Thymus (tissue), 11 donors: ENCODE results near the gene SEH1L. TPM values are rescaled to one million over a fixed set of nuclear protein-coding genes. Genes with fewer than 3 reads are reported as not detected.
A peak's percentile ranks its signal among the peaks of the same experiment; 100 is the strongest.

Source experiments
- DNase-seq, 9 donors: peaks; one replicate each; pipeline ENCODE4 v3.0.0-alpha.2; 2013; ENCODE audit warnings: low spot score in 9 of 9, low read depth in 6 of 9, missing footprints in 1 of 9
- H3K27ac ChIP-seq, 2 donors: one replicate each; pipeline ENCODE4 v1.5.1; 2013; ENCODE audit warnings: control low read depth in 1 of 2, low read depth in 1 of 2, low read length in 1 of 2, mild to moderate bottlenecking in 1 of 2, moderate library complexity in 1 of 2
- H3K27me3 ChIP-seq, 2 donors: one replicate each; pipeline ENCODE4 v1.5.1; 2013; ENCODE audit warnings: low read length in 1 of 2; ENCODE audit not compliant: control insufficient read depth in 2 of 2, insufficient read depth in 1 of 2
- H3K36me3 ChIP-seq, 2 donors: one replicate each; pipeline ENCODE4 v1.5.1; 2013; ENCODE audit warnings: low read length in 1 of 2, mild to moderate bottlenecking in 1 of 2, moderate library complexity in 1 of 2; ENCODE audit not compliant: control insufficient read depth in 2 of 2, insufficient read depth in 2 of 2
- H3K4me1 ChIP-seq, 2 donors: one replicate each; pipeline ENCODE4 v1.5.1; 2013; ENCODE audit warnings: low read length in 2 of 2; ENCODE audit not compliant: control insufficient read depth in 2 of 2, insufficient read depth in 2 of 2
- H3K4me3 ChIP-seq, 2 donors: one replicate each; pipeline ENCODE4 v1.5.1; 2013; ENCODE audit warnings: low read length in 2 of 2, control low read depth in 1 of 2, mild to moderate bottlenecking in 1 of 2
- H3K9me3 ChIP-seq, 2 donors: one replicate each; pipeline ENCODE4 v1.5.1; 2013; ENCODE audit warnings: low read length in 1 of 2, mild to moderate bottlenecking in 1 of 2; ENCODE audit not compliant: control insufficient read depth in 2 of 2, insufficient read depth in 1 of 2
- WGBS: extraction: QIAGEN DNeasy Blood & Tissue Kit; methylation state at CpG from one replicate; pipeline ENCODE4 v1.1.7; 2013; 5-methylcytosine and 5-hydroxymethylcytosine counted together
- polyA plus RNA-seq: library from polyadenylated mRNA; stranded (reverse); fragments of 200-250 nt; gene quantifications from one replicate; pipeline ENCODE4 v1.2.3, GENCODE V29; 2013
- total RNA-seq: library from RNA; stranded (reverse); fragments of 120-200 nt; gene quantifications from one replicate; pipeline ENCODE4 v1.2.4, GENCODE V29; 2013
- donor health status: healthy.

The SEH1L gene
- total and polyA plus RNA-seq, 2 donors = 30.5 to 34.6 TPM

DNA sequence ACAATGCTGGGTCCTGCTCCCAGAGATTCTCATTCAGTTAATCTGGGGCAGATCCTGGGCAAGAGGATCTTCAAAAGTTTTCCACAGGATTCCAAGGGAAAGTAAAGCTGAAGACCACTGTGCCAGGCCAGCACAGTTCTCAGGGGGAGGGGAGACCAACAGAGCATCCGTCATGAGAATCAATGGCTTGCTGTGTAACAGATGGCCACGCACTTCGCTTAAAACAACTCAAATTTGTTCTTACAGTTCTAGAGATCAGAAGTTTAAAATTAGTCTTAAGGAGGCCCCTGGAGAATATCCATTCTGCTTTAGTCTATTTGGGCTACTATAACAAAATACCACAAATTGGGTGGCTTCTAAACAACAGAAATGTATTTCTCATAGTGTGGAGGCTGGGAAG, 17.4 kb upstream of the SEH1L start:
- Histone ChIP-seq H3K36me3 (no peaks in the 10 kb centered on the region), H3K27me3 (no peaks in the 10 kb centered on the region), H3K4me1 (peaks cover 17 to 39% of the 10 kb centered on the region in 2 donors), H3K9me3 (no peaks in the 10 kb centered on the region), H3K27ac (no peak overlapping the region), H3K4me3 (no peak overlapping the region)
- DNase-seq = no peak
- WGBS = 98% methylated on average over 3 of the region's 3 CpGs

DNA sequence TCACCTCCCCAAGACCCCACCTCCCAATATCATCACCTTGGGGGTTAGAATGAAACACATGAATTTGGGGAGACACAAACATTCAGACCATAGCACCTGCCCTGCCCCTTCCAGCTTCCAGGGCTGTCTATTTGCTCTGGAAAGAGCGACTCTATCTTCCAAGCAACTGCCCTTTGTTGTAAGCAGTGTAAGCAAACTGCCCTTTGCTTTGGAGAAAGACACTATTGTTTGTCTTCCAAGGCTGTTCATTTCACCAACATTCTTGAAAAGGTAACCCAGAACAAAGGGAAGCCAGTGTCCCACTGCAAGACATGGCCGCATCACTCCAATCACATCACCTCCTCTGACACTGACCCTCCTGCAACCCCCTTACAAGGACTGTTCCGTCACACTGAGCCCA, 16.9 kb upstream of the SEH1L start:
- no peaks in the 10 kb centered on the region for H3K9me3 ChIP-seq
- DNase-seq = no peak
- over 99% methylated on average over 3 of the region's 3 CpGs for WGBS
- no peak overlapping the region for H3K4me3 ChIP-seq
- no peak overlapping the region for H3K27ac ChIP-seq
- H3K4me1 ChIP-seq = peaks cover 17 to 39% of the 10 kb centered on the region in 2 donors
- no peaks in the 10 kb centered on the region for H3K27me3 ChIP-seq
- no peaks in the 10 kb centered on the region for H3K36me3 ChIP-seq

GRCh38 chr18:12933327-12933726, 14.5 kb upstream of the SEH1L start:
- no peaks in the 10 kb centered on the region for H3K9me3 ChIP-seq
- DNase-seq = no peak
- H3K4me1 ChIP-seq = peaks cover 22 to 51% of the 10 kb centered on the region in 2 donors
- H3K36me3 ChIP-seq = no peaks in the 10 kb centered on the region
- H3K4me3 ChIP-seq = no peak overlapping the region
- no peaks in the 10 kb centered on the region for H3K27me3 ChIP-seq
- peak overlapping the region in 1 of 2 donors; percentile 50 for H3K27ac ChIP-seq

DNA sequence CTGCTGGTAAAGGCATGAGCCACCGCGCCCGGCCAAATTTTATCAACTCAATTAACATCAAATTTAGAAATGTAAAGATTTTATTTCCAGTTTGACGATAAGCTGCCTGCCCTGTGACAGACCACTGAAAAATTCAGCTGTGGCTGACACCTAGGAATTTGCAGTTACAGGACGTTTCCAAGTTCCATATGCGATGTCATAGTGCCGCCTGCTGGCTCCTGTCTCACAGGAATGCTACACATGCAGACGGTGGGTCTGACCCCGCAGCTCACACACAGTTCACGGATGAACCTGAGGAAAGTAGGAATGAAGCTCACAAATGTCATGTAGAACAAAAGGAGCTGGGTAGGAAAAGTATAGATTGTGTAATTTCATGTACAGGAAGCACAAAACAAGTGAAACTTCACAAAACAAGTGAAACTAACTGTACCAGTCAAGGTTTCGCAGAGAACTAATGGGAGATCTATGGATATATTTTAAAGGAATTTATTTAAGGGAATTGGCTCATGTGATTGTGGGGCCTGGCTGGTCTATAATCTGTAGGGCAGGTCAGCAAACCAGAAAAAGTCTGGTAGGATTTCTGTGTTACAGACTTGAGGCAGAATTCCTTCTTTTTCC, 13.2 kb upstream of the SEH1L start:
- no peaks in the 10 kb centered on the region for H3K36me3 ChIP-seq
- no peak overlapping the region for H3K27ac ChIP-seq
- DNase-seq = peak in 8 of 9 donors; percentile 78 to 94 (median 84)
- H3K4me3 ChIP-seq = no peak overlapping the region
- H3K4me1 ChIP-seq = peaks cover 31 to 56% of the 10 kb centered on the region in 2 donors
- no peaks in the 10 kb centered on the region for H3K9me3 ChIP-seq
- WGBS = 34% methylated on average over 11 of the region's 11 CpGs
- H3K27me3 ChIP-seq = no peaks in the 10 kb centered on the region

DNA sequence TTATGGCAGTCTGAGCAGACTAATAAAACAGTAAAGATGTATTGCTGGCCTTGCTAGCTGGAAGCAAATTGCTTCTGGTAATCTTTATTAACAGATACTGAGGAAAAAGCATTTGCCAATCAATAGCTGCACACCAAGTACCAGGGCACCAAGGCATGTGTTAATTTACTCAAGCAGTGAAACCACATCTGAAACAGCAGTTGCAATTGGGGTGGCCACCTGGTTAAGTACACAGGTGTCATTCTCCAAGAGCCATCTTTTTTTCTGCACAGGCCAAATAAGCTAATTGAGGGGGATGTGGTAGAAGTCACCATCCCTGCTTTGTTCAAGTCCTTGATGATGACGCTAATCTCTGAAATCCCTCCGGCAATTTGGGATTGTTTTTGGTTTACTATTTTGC, 8.6 kb upstream of the SEH1L start:
- 54% methylated on average over 2 of the region's 2 CpGs for WGBS

DNA sequence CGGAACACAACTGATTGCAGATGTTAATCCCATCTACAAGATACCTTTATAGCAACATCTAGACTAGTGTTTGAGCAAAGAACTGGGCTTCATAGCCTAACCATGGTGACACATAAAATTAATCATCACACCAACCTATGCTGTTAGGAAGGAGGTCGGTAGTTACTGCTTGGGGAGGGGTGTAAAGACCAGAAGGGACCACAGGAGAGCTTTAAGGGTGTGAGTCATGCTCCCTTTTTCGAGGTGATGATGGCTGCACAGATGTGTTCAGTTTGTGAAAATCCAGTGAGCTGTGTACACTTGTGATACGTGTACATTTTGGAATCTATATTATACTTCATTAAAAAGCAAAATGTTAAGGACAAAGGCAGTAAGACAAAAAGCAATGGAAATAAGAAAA, 4.6 kb upstream of the SEH1L start:
- Histone ChIP-seq H3K9me3 (no peaks in the 10 kb centered on the region), H3K27ac (no peak overlapping the region), H3K4me3 (no peak overlapping the region), H3K27me3 (no peaks in the 10 kb centered on the region), H3K4me1 (peaks cover 16 to 48% of the 10 kb centered on the region in 2 donors), H3K36me3 (no peaks in the 10 kb centered on the region)
- 92% methylated on average over 4 of the region's 4 CpGs for WGBS
- DNase-seq = no peak

More for the DNA sequence above, 8.6 kb upstream of the SEH1L start:
- Histone ChIP-seq H3K9me3 (no peaks in the 10 kb centered on the region), H3K27ac (peak overlapping the region in 1 of 2 donors; percentile 75), H3K4me1 (peaks cover 25 to 43% of the 10 kb centered on the region in 2 donors), H3K36me3 (no peaks in the 10 kb centered on the region), H3K27me3 (no peaks in the 10 kb centered on the region), H3K4me3 (no peak overlapping the region)
- peak in 6 of 9 donors; percentile 28 to 83 (median 58) for DNase-seq

- Histone ChIP-seq H3K27ac (peak overlapping the region; percentile 65 to 73), H3K9me3 (peaks cover 0 to 11% of the 10 kb centered on the region in 2 donors)
These were observed 3.1 kb upstream of the SEH1L start for GRCh38 chr18:12944709-12945108.

DNA sequence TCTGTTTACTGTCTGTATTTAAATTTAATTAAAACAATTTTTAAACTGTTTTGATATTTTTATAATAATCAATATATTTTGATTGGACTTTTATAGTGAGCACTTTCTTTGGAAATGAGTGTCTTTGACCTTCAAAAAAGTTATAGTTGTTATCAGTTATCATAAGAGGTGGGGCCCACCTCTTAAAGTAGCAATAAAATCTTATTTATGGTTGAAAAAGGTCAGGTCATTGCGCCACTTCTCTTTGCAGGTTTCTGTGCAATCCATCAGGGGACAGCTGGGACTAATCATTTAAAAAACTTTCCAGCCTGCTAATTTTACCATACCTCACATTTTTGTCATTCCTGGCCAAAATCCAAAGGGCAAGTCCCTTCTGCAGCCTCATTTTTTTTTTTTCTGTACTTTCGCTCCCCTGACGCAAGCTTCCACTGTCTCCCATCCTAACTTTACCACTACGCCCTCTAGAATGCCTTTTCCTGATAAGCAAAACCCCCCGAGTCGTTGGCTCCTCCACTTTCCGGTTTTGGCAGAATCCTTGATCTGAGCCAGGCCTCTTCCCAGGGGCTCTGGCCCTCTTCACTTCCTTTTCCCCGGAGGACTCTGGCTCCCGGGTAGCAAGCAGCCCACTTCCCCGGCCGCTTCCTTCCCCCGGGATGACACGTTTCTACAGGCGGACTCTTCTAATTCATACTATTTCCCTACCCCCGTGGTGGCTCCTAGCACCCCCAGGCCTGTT, 1.1 kb upstream of the SEH1L start:
- peaks cover 0 to 12% of the 10 kb centered on the region in 2 donors for H3K9me3 ChIP-seq
- peak in 1 of 9 donors; percentile 39 for DNase-seq
- peak overlapping the region; percentile 70 to 78 for H3K4me3 ChIP-seq
- 6% methylated on average over 15 of the region's 15 CpGs for WGBS
- no peaks in the 10 kb centered on the region for H3K27me3 ChIP-seq
- peaks cover 0 to 4% of the 10 kb centered on the region in 2 donors for H3K36me3 ChIP-seq
- peaks cover 9 to 43% of the 10 kb centered on the region in 2 donors for H3K4me1 ChIP-seq
- H3K27ac ChIP-seq = peak overlapping the region; percentile 97 to 99

More at GRCh38 chr18:12944709-12945108, 3.1 kb upstream of the SEH1L start:
- H3K4me1 ChIP-seq = peaks cover 9 to 42% of the 10 kb centered on the region in 2 donors
- H3K4me3 ChIP-seq = no peak overlapping the region
- no peaks in the 10 kb centered on the region for H3K27me3 ChIP-seq
- H3K36me3 ChIP-seq = peaks cover 0 to 2% of the 10 kb centered on the region in 2 donors
- peak in 5 of 9 donors; percentile 18 to 73 (median 48) for DNase-seq
- 56% methylated on average over 4 of the region's 4 CpGs for WGBS
